Fibroblast of skin of right biceps (primary cell): ENCODE results near the gene KRTAP5-2.
"Not testable (repeated sequence)": the region's sequence is repeated elsewhere in the genome, so short reads cannot be mapped to it uniquely, and the experiment has no call there.

Experiments
- DNase-seq: peaks from one replicate; pipeline ENCODE4 v3.0.0-alpha.2; 2013

KRTAP5-2 gene

DNA sequence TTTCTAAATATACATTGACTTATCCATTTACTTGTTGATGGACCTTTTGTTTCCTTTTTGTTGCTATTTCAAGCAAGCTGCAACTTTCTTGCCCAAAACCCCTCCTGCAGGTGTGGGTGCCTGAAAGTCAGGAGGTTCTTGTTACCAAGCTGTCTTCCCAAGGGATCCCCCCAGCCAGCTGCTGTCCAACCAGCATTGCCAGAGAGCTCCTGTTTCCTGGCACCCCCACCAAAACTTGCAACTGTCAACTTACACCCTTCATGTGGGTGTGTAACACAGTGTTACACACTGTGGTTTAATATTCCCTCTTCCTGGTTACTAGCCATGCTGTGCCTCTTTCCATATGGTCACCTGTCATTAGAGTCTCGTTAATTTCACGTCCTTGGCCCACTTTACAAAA is 11.4 kb downstream of the KRTAP5-2 start:
- DNase-seq: no peak

GRCh38 chr11:1584661-1585370 is 13.3 kb downstream of the KRTAP5-2 start, which contains the start of gene KRTAP5-1:
KRTAP5-1 (minus strand) TSS chr11:1585283; CDS start chr11:1585249, 34 bp downstream.
- not testable (repeated sequence) for DNase-seq

- not testable (repeated sequence) for DNase-seq
These were observed 15.2 kb downstream of the KRTAP5-2 start for GRCh38 chr11:1582909-1583308.

DNA sequence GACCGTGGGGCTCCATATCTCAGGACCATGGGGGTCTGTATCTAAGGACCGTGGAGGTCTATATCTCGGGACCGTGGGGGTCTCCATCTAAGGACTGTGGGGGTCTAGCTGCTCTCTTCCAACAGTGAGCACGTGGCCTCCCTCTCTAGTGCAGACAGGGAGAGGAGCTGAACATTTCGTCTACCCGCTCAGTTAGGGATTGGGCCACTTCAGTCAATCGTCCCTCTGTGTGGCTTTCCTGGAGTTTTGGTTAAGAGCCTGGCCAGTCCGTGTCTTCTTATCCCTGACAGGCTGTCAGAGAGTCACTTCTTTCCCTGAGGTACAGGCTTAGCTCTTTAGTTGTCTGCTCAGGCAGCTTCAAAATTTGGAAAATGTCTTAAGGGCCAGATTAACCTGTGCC is 16.1 kb downstream of the KRTAP5-2 start:
- DNase-seq: no peak

GRCh38 chr11:1576825-1577224 is 21.3 kb downstream of the KRTAP5-2 start:
- DNase-seq: no peak

DNA sequence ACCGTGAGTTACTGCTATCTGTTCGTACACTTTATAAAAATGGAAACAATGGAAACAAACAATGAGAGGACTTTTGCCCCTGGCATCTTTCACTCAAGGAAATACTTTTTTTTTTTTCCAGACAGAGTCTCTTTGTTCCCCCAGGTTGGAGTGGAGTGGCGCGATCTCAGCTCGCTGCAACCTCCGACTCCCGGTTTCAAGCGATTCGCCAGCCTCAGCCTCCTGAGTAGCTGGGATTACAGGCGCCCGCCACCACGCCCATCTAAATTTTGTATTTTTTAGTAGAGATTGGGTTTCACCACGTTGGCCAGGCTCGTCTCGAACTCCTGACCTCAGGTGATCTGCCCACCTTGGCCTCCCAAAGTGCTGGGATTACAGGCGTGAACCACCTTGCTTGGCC is 22.3 kb downstream of the KRTAP5-2 start:
- not testable (repeated sequence) for DNase-seq

- no peak for DNase-seq
These were observed 23.2 kb downstream of the KRTAP5-2 start for GRCh38 chr11:1574933-1575242.

GRCh38 chr11:1574238-1574932 is 23.7 kb downstream of the KRTAP5-2 start:
- DNase-seq: peak; percentile 28

DNA sequence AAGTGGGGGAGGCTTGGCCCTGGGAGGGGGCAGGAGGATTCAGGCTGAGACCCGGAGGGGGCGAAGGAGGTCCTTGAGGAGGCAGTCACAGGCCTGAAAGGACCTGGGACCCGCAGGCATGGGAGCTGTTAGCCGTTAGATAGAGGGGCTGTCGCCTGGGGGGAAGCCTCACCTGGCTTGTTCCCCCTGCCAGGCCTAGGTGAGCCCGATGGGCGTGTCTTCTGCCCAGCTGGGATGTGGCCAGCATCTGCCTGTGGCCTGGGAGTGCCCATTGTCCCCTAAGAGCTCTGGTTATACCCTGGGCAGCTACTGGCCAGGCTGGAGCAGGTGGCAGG is 24.2 kb downstream of the KRTAP5-2 start:
- DNase-seq: no peak

DNA sequence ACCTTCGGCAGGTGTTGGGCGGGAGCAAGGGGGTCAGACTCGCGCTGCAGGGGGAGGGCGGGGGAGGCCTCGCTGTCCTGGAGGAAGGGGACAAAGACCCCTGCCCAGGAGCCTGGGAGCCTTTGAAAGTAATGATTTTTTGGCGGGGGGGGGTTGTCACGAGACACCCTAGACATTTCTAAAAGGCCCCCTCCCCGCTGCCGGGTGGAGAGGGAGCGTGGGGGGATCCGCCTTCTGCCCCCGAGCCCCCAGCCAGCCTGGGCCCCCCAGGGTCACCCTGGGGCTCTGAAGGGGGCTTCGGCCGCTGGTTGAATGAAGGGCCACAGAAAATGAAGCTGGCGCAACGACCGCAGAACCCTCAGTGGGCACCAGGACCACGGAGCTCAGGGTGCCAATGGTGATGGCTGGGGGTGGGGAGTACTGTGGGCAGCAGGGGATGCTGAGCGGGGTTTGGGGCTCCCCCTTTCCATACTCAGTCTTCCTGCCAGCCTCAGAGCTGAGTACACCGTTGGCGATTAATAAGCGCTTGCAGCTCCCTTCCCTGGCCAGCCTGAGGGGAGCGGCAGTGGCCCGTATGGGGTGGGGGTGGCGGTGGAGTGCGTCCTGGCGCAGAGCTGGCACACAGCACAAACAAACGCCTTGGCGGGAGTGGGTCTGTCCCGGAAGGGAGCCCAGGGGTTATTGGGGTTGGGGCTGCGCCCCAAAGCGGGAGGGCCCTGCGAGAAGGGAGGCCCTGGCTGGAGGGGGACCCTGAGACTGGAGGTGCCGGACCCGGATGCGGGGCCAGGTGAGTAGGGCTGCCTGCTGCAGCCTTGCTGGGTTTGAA is 24.8 kb downstream of the KRTAP5-2 start:
- DNase-seq: no peak

- peak; percentile 85 for DNase-seq
These were observed 25.7 kb downstream of the KRTAP5-2 start, which contains the start of gene DUSP8 for GRCh38 chr11:1572197-1573076. DUSP8 (minus strand) TSS chr11:1572271; CDS start chr11:1565826, 6,445 bp downstream.

DNA sequence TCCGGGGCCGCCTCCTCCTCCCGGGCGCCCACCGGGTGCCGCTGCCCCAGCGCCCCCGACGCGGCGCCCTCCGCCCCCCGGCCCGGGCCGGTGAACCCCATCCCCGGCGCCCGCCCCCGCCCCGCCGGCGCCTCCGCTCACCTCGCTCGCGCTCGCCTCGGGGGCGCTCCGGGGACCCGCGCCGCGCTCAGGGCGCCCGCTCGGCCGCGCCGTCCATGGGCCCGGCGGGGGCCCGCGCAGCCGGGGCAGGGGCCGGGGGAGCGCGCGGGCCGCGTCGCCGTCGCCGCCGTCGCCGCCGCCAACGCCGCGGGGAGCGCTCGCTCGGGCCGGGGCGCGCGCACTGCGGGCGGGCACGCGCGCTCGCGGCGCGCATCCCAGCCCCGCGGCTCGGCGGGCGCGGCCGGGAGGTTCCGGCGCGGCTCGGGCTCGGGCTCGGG is 26.3 kb downstream of the KRTAP5-2 start:
- DNase-seq: no peak

DNA sequence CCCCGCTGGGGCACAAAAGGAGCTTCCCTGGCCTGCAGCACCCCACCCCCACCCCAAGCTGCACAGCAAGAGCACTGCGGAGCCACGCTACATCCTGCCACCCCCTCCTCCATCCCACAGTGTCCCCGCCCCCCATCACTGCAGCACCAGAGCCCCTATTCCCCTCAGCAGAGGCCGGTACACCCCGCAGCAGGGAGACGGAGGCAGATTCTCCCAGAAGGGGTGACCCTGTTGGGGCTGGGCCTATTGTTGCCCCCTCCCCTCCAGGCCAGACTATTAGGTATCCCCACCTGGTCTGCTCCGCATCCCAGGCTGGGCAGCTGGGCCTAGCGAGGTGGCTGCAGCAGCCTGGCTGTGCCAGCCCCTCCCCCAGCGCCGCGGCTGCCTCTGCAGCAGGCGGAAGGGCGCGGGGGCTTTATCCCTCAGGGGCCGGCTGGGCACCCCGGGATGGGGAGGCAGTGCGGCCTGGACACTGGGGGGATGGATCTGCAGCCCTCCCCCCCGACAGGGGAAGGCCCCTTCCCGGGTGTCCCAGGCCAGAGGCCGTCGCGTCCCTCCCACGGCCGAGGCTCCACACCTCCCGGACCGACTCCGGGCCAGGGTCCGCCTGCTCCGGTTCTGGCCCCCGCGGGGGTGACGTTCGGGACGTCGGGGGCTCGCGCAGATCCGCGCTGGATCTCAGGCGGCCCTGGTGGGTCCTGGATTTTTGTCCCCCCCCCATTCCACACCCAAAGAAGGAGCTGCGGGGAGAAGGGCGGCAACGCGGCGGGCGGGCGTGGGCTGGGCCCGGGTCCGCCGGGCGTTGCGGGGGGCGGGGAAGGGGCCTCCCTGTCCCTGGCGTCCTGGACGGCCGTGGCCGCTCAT is 27.0 kb downstream of the KRTAP5-2 start:
- DNase-seq: peak; percentile 45

DNA sequence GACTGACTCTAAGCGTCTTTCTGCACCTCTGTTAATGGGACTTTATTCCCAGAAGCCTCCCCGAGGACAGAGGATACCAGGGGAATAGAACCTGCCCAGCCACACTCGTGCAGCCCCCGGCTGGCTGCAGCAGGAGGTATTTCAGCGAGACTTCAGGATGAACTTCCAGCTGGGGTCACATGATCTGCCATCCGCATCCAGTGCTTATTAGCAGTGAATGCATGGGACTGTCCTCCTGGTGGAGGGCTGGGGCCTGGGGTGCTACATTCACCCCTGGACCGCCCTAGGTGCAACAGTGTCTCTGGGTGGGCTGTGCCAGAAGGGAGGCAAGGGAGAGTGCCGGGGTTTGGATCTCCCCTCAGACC is 27.6 kb downstream of the KRTAP5-2 start:
- DNase-seq: no peak

DNA sequence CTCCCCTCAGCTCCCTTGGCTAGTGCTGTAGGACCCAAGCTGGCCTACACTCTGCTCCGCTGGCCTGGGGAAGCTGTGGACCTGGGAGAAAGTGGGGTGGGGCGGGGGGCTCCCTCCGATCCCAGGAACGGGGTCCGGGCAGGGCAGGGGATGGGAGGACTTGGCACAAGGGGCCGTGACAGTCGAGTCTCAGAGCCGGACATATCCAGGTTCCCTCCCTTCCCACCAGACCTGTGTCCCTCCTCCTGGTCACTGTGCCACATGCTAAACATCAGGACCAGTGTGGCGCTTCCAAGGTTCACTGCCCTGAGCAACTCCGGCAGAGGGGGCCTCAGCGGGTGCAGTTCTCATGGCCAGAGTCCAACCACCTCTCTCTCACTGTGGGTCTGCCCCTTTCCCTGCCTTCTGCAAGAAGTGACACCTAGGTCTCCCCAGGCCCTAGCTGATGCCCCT is 28.1 kb downstream of the KRTAP5-2 start:
- no peak for DNase-seq

DNA sequence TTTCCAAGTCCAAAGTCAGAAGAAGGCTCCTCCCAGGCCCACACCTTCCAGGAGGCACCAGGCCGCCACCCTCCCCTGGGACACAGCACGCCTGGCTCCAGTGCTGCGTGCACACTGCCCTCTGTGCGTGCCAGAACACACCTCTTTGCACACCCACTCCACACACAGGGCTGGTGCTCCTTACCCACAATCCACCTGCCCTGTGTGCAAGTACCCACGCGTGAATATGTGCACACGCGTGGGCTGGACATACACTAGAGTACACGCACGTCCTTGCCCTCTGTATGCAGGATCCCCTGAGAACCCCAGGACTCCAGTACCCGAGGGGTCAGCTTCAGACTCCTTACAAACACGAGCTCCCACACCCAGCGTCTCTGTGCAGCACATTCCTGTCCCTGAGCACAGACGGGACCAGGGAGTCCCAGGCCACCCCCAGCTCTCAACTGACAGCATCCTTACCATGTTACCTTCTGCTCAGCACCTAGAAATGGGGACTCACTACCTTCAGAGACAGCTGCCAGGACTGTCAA is 28.8 kb downstream of the KRTAP5-2 start:
- DNase-seq: no peak

DNA sequence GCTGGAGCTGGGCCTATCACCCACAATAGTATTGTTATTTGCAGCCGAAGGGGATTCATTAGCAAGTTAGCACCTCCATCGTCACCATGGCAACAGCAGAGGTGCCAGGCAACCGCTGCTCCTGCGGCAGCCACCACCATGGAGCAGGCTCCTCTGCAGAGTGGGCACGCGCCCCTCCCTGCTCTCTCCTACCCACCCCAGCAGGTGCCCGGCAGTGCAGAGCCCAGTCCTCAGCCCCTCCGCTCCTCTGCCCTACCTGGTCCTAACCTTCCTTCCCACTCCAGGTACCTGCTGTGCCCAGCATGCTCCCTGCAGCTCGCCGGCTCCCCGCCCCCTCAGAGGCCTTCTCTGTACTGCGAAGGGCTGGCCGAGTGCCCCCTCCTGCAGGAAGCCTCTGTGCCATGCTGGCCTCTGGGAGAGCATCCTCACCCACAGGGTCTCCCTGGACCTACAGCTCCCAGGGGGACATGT is 29.6 kb downstream of the KRTAP5-2 start:
- no peak for DNase-seq

- no peak for DNase-seq
These were observed 30.4 kb downstream of the KRTAP5-2 start for GRCh38 chr11:1567721-1568100.

GRCh38 chr11:1567052-1567720 is 30.9 kb downstream of the KRTAP5-2 start:
- no peak for DNase-seq

DNA sequence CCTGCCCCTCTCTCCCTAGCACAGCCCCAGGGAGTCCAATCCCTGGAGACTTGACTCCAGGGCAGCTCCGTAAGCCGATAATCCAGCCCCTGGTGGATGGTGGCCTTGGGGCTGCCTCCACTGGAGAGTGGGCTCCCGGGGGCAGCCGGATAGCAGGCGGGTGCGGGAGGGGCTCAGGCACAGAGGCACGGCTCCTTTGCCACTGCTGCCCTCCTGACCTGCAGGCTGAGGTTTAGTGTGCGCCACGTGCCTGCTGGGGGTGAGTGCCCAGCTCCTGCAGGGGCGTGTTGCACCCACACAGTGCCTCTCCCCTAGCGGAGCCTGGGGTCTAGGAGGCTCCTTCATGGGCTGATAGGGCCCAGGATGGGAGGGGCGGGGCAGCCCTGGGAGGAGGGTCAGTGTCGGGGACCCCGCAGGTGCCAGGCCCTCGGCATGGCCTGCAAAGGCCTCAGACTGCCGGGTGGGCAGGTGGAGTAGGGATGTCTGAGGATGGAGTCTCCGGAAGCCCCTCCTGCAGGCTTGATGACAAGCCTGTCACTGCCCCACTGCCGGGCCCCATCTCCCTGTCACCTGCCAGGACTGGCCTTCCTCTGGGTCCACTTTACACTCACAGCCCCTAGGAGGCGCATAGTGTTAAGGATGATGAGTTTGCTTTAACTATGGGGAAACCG is 31.6 kb downstream of the KRTAP5-2 start:
- no peak for DNase-seq
